VCaP (cell line): ENCODE measurements around the gene TBX1.

Experiments
- H3K27ac ChIP-seq: fragments of 450-650 bp; 2 replicates; pipeline ENCODE4 v1.5.1; 2017
- TF ChIP-seq, protein P1 (sequence below): fragments of 450-650 bp; conservative IDR thresholded peaks from 2 replicates; pipeline ENCODE4 v1.5.1; 2017; ENCODE audit warnings: mild to moderate bottlenecking, moderate library complexity

The TBX1 gene

DNA sequence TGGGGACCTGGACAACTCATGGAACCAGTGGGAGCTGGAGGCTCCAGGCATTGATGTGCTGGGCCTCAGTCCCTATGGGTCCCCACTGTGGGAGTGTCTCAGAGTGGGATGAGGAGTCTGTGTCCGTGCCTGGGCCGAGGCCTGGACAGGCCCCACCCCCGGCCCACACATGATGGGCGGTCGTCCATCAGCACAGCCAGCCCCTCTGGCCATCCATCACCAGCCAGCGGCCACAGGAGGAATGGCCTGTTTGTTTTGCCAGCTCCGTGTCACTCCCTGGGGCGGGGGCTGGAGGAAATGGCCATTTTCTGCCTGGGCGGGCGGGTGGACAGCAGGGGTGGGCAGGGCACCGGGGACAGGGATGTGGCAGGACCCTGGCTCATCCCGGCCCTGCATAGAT lies 13.0 kb upstream of the TBX1 start:
- H3K27ac ChIP-seq: no peak overlapping the region
- TF ChIP-seq, protein P1, sequence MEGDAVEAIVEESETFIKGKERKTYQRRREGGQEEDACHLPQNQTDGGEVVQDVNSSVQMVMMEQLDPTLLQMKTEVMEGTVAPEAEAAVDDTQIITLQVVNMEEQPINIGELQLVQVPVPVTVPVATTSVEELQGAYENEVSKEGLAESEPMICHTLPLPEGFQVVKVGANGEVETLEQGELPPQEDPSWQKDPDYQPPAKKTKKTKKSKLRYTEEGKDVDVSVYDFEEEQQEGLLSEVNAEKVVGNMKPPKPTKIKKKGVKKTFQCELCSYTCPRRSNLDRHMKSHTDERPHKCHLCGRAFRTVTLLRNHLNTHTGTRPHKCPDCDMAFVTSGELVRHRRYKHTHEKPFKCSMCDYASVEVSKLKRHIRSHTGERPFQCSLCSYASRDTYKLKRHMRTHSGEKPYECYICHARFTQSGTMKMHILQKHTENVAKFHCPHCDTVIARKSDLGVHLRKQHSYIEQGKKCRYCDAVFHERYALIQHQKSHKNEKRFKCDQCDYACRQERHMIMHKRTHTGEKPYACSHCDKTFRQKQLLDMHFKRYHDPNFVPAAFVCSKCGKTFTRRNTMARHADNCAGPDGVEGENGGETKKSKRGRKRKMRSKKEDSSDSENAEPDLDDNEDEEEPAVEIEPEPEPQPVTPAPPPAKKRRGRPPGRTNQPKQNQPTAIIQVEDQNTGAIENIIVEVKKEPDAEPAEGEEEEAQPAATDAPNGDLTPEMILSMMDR: no peak

DNA sequence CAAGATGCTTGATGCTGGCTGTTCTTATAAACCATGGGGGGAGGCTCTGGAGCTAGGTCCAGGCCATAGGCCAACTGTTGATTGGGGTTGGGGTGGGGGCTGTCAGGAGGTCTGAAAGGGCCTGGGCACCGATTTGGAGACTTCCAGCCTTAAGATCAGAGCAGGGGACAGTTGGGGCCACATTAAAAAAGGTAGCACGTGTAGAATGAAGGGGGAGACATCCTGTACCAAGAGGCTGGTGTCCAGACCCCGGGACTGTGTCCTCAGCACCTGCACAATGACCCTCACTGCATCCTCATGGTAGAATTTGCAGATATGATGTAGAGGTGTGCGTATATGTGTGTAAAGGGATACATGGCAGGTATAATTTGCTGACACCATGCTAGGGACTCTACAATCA lies 12.4 kb upstream of the TBX1 start:
- TF ChIP-seq, protein P1: no peak

DNA sequence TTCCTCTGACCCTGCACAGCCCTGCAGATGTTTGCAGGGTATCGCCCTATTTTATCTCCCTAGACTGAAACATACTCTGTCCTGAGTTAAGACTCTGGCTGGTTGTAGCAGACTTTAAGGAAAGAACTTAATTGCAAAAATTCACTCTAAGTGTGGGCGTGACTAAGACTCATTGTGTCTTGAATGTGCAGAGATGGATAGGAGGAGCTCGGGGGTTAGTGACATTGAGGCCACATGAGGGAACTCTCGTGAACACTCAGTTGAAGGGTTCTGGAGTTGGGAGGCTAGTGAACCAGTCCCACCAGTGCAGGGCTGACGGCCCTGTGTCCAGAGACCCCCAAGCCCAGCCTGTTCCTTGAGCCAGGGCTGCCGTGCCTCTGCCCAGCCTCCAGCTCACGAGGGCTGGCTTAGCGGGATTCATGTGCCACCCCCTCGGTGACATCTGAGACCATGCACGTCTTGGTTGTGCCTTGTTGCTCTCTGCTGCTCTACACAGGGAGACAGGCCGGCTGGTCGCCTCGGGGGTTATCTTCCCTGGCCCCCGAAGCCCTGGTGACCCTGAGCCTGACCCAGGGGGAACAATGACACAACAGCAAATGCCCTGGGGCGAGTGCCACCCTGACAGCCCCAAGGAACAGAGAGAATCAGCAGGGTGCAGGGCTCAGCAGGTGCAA lies 11.4 kb upstream of the TBX1 start:
- no peak overlapping the region for H3K27ac ChIP-seq
- TF ChIP-seq, protein P1: no peak

More for the DNA sequence above, 12.4 kb upstream of the TBX1 start:
- H3K27ac ChIP-seq: no peak overlapping the region

DNA sequence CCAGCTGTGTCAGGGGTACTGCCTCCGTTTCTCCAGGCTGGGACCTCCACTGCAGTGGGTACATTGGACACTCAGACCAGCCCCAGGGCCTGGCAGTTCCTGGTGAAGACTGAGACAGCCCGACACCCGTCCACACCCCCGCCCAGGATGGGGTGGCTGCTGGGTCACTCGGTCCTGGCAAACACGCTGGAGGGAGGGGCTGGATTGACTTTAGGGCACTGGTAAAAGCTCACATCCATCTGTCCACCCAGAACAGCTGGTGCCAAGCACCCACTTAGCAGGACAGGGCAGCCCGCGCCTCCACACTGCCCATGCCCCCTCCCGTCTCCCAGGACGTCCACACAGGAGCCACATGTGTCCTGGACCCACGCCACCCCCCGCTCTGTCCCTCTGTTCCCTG lies 10.7 kb upstream of the TBX1 start:
- TF ChIP-seq, protein P1: no peak
- H3K27ac ChIP-seq: no peak overlapping the region

DNA sequence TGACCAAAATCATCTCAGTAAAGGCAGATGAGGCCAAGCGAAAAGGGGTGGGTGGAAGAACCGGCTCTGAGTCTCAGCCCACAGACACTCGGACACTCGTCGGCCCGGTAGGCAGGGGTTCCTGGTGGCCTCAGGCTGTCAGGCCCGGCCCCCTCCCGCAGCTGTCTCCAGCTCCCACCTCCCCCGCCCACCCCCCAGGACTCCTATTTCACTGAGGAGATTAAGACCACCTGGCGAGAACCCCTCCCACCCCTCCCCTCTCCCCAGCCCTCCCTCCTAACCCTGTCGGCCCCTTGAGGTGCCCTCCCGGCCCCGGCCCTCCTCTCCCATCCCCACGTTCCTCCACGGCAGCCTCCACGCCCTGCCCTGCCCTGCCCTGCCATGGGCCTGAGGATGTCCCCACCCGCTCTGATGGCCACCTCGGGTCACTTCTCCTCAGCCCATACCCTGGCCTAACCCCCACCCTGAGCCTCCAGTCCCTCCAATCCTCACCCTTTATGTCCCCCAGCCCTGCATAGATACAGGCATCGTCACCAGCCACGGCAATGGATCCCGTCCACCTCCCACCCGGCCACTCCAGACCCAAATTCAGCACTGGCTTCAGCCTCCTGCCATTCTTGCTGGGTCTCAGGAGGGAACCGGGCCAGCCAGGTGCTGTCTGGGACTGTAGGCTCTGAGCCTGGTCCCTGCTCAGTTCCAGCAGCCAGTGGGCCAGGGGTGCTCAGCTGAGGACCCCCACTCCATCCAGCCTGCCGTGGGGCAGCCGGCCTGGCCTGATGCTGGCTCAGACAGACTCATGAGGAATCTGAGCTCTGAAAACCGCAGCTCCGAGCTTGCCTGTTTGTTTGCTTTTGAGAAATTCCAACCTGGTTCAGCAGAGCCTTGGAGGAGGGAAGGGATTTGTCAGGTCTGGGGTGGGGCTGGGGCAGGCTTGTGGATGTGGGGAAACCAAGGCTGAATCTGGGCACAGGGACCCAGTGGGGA lies 9.8 kb upstream of the TBX1 start:
- TF ChIP-seq, protein P1: no peak
- no peak overlapping the region for H3K27ac ChIP-seq

DNA sequence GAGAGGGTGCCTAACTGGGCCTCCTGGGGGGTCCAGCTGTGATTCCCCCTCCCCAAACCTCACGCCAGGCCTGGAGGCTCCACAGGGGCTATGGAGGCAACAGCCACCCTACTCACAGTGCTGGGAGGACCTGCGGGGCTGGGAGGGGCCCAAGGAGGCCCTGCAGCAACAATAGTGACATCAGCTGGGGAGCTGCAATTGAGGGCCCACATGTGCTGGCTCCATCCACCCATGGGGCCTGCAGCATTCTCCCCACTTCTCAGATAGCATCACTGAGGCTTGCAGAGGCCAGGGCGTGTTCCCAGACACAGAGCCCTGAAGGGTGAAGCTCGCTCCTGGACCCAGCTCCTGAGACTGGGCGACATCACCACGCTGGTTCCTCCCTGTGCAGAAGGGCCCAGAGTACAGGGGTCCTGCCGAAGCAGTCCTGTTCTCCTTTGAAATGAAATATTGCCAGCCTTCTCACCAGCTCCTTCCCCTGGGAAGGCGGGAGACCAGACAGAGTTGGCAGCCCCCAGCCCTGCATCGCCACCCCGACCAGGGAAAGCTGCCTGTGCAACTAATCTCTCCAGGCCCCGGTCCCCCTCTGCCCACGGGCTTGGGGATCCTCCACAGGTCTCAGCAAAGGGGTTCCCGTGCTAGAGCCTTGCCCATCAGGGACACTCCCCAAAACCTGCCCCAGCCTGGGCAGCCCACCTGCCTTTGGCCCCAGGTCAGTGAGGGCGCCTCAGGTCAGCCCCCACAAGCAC lies 8.9 kb upstream of the TBX1 start:
- H3K27ac ChIP-seq: no peak overlapping the region
- TF ChIP-seq, protein P1: no peak
